BE2C (cell line): ENCODE measurements around the gene CCDC71L.
A peak's percentile ranks its signal among the peaks of the same experiment; 100 is the strongest.

ENCODE experiments used
- DNase-seq: peaks from one replicate; pipeline ENCODE4 v3.0.0-alpha.2; 2020
- H3K27me3 ChIP-seq: fragments of 250-450 bp; sonication (Bioruptor Pico); 2 replicates; pipeline ENCODE4 v1.5.1; 2020; ENCODE audit warnings: mild to moderate bottlenecking
- H3K36me3 ChIP-seq: fragments of 250-450 bp; sonication (Bioruptor Pico); 2 replicates; pipeline ENCODE4 v1.5.1; 2020; ENCODE audit warnings: mild to moderate bottlenecking
- H3K4me1 ChIP-seq: fragments of 250-450 bp; sonication (Bioruptor Pico); 2 replicates; pipeline ENCODE4 v1.5.1; 2020
- H3K4me3 ChIP-seq: 2 replicates; pipeline ENCODE4 v1.5.1; 2011; ENCODE audit warnings: low read depth, low read length
- H3K9me3 ChIP-seq: fragments of 250-450 bp; sonication (Bioruptor Pico); 2 replicates; pipeline ENCODE4 v1.5.1; 2020
- CTCF ChIP-seq: IDR thresholded peaks from 2 replicates; pipeline ENCODE4 v1.5.1; 2012; ENCODE audit warnings: mild to moderate bottlenecking, low read depth, low read length

CCDC71L gene

GRCh38 chr7:106671160-106671559 is 10.2 kb upstream of the CCDC71L start:
- Histone ChIP-seq H3K36me3 (no peaks in the 10 kb centered on the region), H3K4me3 (no peak overlapping the region), H3K27me3 (no peaks in the 10 kb centered on the region), H3K9me3 (no peaks in the 10 kb centered on the region), H3K4me1 (no peaks in the 10 kb centered on the region)
- TF ChIP-seq CTCF = no peak
- no peak for DNase-seq

GRCh38 chr7:106668861-106669524 is 8.0 kb upstream of the CCDC71L start:
- H3K27me3 ChIP-seq = no peaks in the 10 kb centered on the region
- H3K4me3 ChIP-seq = no peak overlapping the region
- TF ChIP-seq CTCF = no peak
- no peaks in the 10 kb centered on the region for H3K9me3 ChIP-seq
- no peak for DNase-seq
- H3K36me3 ChIP-seq = no peaks in the 10 kb centered on the region
- H3K4me1 ChIP-seq = no peaks in the 10 kb centered on the region

GRCh38 chr7:106666353-106666752 is 5.4 kb upstream of the CCDC71L start:
- Histone ChIP-seq H3K4me1 (no peaks in the 10 kb centered on the region), H3K27me3 (no peaks in the 10 kb centered on the region), H3K36me3 (no peaks in the 10 kb centered on the region), H3K9me3 (no peaks in the 10 kb centered on the region), H3K4me3 (no peak overlapping the region)
- TF ChIP-seq CTCF = no peak
- DNase-seq = no peak

GRCh38 chr7:106664343-106664742 is 3.4 kb upstream of the CCDC71L start:
- Histone ChIP-seq H3K9me3 (no peaks in the 10 kb centered on the region), H3K4me3 (no peak overlapping the region), H3K27me3 (no peaks in the 10 kb centered on the region), H3K36me3 (no peaks in the 10 kb centered on the region), H3K4me1 (no peaks in the 10 kb centered on the region)
- TF ChIP-seq CTCF = no peak
- no peak for DNase-seq

GRCh38 chr7:106659963-106660861 is 746 bp downstream of the CCDC71L start:
- H3K27me3 ChIP-seq = no peaks in the 10 kb centered on the region
- H3K36me3 ChIP-seq = no peaks in the 10 kb centered on the region
- peak; percentile 92 for DNase-seq

More at GRCh38 chr7:106659963-106660861, 746 bp downstream of the CCDC71L start:
- H3K4me1 ChIP-seq = no peaks in the 10 kb centered on the region
- peak overlapping the region; percentile 71 for H3K4me3 ChIP-seq
- peak; percentile 87 for TF ChIP-seq CTCF
- H3K9me3 ChIP-seq = no peaks in the 10 kb centered on the region
